Measurements from ENCODE around the gene COPS9.

COPS9 gene

GRCh38 chr2:240147382-240147781 is 11.3 kb upstream of the COPS9 start:
- no peak for DNase-seq

- no peak for DNase-seq
These were observed 10.6 kb upstream of the COPS9 start for GRCh38 chr2:240146627-240147278.

GRCh38 chr2:240146141-240146561 is 10.0 kb upstream of the COPS9 start:
- DNase-seq = no peak

- DNase-seq = no peak
These were observed 9.4 kb upstream of the COPS9 start for GRCh38 chr2:240145461-240145860.

- DNase-seq = no peak
These were observed 8.7 kb upstream of the COPS9 start for GRCh38 chr2:240144649-240145261.

- peak; percentile 28 for DNase-seq
These were observed 7.9 kb upstream of the COPS9 start for GRCh38 chr2:240143801-240144648.

GRCh38 chr2:240143276-240143675 is 7.2 kb upstream of the COPS9 start:
- no peak for DNase-seq

GRCh38 chr2:240142859-240143258 is 6.8 kb upstream of the COPS9 start:
- DNase-seq = no peak

GRCh38 chr2:240142256-240142775 is 6.2 kb upstream of the COPS9 start:
- DNase-seq = no peak

- DNase-seq = no peak
These were observed 5.6 kb upstream of the COPS9 start for GRCh38 chr2:240141736-240142135.

GRCh38 chr2:240140920-240141319 is 4.8 kb upstream of the COPS9 start:
- no peak for DNase-seq

- DNase-seq = no peak
These were observed 4.4 kb upstream of the COPS9 start, which contains the start of gene OTOS for GRCh38 chr2:240140511-240140910. Gene OTOS (minus strand): TSS chr2:240140658. CDS start chr2:240140326, 332 bp downstream.

GRCh38 chr2:240139666-240140393 is 3.7 kb upstream of the COPS9 start:
- no peak for DNase-seq

GRCh38 chr2:240139011-240139441 is 2.9 kb upstream of the COPS9 start:
- no peak for DNase-seq

GRCh38 chr2:240138254-240138984 is 2.3 kb upstream of the COPS9 start:
- no peak for DNase-seq

GRCh38 chr2:240137596-240138253 is 1.6 kb upstream of the COPS9 start:
- no peak for DNase-seq

- DNase-seq = no peak
These were observed 677 bp upstream of the COPS9 start for GRCh38 chr2:240136671-240137292.

- DNase-seq = no peak
These were observed 446 bp downstream of the COPS9 start for GRCh38 chr2:240135706-240136012.

- DNase-seq = no peak
These were observed 1.1 kb downstream of the COPS9 start for GRCh38 chr2:240134956-240135520.

- no peak for DNase-seq
These were observed 1.6 kb downstream of the COPS9 start for GRCh38 chr2:240134466-240134865.

- no peak for DNase-seq
These were observed 2.7 kb downstream of the COPS9 start for GRCh38 chr2:240133401-240133800.

Measured in NCI-H1105 (cell line).